WTC11 (cell line): Measurements from ENCODE around the gene RPTOR.

Source experiments
- CREB1 ChIP-seq: sonication (generic); formaldehyde crosslinking; IDR thresholded peaks from 2 replicates; pipeline ENCODE4 v1.8.0; 2023; ENCODE audit warnings: mild to moderate bottlenecking, missing genetic modification reagents
- IRF2 ChIP-seq: sonication (generic); formaldehyde crosslinking; IDR thresholded peaks from 2 replicates; pipeline ENCODE4 v1.8.0; 2022; ENCODE audit warnings: low read depth, missing genetic modification reagents, borderline replicate concordance
- TF ChIP-seq, protein P1 (sequence below): fragments of 200-600 bp; IDR thresholded peaks from 2 replicates; pipeline ENCODE4 v1.8.0; 2022; ENCODE audit warnings: antibody characterized with exemption

DNA sequence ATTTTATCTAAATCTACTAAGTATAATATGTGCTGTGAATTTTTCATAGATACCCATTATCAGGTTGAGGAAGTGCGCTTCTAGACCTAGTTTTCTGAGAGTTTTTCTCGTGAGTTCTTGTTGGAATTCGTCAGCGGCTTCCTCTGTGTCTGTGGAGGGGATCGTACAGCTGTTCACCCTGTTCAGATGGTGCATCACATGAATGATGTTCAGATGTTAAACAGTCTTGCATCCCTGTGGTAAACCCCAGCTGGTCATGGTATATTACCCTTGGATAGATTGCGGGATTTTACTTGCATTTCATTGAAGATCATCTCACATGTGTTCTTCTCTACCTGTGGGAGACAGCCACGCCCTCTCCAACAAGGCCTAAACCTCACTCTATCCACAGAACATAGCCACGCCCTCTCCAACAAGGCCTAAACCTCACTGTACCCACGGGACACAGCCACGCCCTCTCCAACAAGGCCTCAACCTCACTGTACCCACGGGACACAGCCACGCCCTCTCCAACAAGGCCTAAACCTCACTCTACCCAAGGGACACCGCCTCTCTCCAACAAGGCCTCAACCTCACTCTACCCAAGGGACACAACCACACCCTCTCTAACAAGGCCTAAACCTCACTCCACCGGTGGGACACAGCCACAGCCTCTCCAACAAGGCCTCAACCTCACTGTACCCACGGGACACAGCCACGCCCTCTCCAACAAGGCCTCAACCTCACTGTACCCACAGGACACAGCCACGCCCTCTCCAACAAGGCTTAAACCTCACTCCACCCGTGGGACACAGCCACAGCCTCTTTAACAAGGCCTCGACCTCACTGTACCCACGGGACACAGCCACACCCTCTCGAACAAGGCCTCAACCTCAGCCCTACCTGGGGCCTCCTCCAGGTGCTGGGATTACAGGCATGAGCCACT lies 266.8 kb downstream of the RPTOR start:
- TF ChIP-seq IRF2 = no peak
- no peak for TF ChIP-seq CREB1 (CRISPR knock-in tag)
- TF ChIP-seq, protein P1, sequence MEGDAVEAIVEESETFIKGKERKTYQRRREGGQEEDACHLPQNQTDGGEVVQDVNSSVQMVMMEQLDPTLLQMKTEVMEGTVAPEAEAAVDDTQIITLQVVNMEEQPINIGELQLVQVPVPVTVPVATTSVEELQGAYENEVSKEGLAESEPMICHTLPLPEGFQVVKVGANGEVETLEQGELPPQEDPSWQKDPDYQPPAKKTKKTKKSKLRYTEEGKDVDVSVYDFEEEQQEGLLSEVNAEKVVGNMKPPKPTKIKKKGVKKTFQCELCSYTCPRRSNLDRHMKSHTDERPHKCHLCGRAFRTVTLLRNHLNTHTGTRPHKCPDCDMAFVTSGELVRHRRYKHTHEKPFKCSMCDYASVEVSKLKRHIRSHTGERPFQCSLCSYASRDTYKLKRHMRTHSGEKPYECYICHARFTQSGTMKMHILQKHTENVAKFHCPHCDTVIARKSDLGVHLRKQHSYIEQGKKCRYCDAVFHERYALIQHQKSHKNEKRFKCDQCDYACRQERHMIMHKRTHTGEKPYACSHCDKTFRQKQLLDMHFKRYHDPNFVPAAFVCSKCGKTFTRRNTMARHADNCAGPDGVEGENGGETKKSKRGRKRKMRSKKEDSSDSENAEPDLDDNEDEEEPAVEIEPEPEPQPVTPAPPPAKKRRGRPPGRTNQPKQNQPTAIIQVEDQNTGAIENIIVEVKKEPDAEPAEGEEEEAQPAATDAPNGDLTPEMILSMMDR = no peak
